HG03097 (cell line): ENCODE data around the gene CISTR.
"Not testable (repeated sequence)": the region's sequence is repeated elsewhere in the genome, so short reads cannot be mapped to it uniquely, and the experiment has no call there.

Experiments
- ATAC-seq: cut with Tn5 transposase; IDR thresholded peaks from one replicate; pipeline ENCODE4 v1.9.1; 2021; ENCODE audit not compliant: unreplicated experiment, low FRiP score

Gene CISTR

GRCh38 chr12:53751336-53752191 is at the start of gene CISTR:
Gene CISTR, minus strand, starts transcription at chr12:53751979.
- ATAC-seq = no peak

DNA sequence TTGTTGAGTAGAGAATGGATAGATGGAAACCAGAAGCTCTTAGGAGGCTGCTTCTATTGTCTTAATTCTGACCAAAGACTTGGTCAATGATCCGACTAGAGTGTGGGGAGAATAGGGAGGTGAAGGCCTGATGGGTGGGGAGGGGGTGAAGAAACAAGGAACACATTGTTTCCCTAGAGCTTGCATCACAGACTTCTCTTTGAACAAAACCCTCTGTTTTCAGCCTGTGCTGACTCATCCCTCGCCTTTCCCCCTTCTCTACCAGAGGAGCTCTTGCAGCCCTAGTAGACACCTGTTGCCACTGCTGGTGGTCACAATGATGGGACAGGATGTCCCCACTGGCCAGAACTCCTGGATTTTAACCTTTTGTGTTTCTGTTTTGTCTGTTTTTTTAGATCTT is 46.8 kb upstream of the CISTR start:
- ATAC-seq = no peak

DNA sequence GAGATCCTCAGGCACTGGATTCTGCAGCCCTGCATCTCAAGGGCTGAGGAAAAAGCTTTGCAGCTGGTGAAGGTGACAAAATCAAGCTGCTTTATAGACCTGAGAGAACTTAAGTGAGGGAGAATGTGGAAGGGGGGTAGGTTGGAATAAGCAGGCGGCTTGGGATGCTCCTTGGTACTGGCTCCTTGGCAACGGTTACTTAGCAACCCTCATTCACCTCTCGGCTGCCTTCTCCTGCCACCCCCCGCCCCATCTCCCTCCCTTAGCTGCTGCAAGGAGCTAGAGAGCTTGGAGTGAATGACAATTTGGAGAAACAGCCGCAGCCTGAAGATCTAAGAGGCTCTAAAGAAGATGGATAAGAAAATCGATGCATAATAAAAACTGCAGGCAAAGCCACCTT is 44.1 kb upstream of the CISTR start:
- no peak for ATAC-seq

DNA sequence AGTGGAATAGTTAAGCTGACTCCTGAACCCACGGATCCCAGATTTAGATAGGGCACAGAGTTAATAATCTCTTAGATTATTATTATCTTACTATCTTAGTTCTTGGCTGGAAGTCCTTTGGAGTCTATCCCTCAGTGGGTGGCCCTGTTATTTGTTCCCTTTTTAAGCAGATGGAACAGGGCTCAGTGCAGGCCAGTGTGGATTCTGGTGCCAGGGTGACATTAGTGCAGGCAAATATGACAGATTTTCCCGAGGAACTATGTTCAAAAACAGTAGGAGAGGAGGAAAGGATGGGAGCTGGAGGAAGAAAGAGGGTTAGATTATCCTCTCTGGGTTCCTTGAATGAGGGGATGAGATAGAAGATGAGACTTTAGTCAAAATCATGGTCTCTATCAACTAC is 41.4 kb upstream of the CISTR start:
- ATAC-seq = no peak

- ATAC-seq = no peak
Observed at GRCh38 chr12:53791735-53792326, 40.1 kb upstream of the CISTR start.

DNA sequence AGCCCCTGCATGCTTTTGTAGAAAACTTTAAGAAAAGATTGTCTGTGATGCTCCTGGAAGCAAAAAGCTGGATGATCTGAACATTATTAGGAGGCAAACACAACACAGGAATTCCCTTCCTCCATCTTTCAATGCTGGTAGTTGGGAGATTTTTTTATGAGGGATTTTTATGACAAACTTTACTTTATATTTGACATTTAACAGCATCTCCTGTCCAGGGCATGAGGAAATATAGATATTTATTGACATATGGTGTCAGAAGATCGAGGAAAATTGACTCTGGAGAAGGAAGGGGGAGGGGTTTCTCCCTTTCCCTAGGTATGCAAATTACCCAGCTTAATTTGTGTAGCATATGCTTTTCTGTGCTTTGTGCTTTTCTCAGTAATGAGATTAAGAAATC is 37.8 kb upstream of the CISTR start:
- no peak for ATAC-seq

GRCh38 chr12:53788892-53789291 is 37.1 kb upstream of the CISTR start:
- ATAC-seq = no peak

GRCh38 chr12:53786411-53786810 is 34.6 kb upstream of the CISTR start:
- no peak for ATAC-seq

- no peak for ATAC-seq
Observed at GRCh38 chr12:53785161-53785560, 33.4 kb upstream of the CISTR start.

- no peak for ATAC-seq
Observed at GRCh38 chr12:53782093-53782703, 30.4 kb upstream of the CISTR start.

DNA sequence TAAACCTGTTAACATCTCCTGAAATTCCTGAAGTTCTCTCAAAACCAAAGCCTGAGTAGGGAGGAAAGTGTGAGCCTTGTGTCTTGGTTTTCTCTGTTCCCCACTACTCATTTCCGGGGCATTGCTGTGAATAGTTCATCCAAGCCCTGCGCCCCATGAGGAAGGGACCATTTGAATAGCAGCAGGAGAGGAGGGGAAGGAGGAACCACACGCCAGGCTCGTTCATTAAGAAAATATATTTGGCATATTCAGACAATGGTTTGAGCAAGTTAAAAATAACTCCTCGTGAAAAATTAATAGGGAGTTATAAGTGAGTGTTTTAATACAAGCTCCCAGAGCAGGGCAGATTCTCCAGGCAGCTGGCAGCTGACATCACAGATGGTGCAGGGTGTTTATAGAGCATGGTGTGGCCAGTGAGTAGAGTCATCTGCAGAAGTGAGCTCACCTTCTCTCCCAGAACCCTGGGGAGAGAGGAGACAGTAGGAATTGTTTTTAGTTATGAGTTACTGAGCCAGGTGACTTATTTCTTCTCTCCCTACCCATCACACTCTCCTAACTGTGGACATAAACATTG is 29.5 kb upstream of the CISTR start:
- ATAC-seq = no peak

- no peak for ATAC-seq
Observed at GRCh38 chr12:53780323-53780722, 28.5 kb upstream of the CISTR start.

DNA sequence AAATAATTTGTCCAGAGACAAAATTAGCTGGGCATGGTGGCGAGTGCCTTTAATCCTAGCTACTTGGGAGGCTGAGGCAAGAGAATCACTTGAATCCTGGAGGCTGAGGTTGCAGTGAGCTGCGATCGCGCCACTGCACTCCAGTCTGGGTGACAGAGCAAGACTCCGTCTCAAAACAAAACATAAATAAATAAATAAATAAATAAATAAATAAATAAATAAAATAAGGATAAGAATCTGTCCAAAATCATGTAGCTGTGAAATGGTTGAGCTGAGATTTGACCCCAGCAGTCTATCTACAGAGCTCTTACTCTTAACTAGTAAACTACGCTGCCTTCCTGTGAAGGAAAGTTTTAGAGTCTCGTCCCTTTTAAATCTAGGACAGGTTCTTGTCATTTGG is 27.9 kb upstream of the CISTR start:
- ATAC-seq = not testable (repeated sequence)

DNA sequence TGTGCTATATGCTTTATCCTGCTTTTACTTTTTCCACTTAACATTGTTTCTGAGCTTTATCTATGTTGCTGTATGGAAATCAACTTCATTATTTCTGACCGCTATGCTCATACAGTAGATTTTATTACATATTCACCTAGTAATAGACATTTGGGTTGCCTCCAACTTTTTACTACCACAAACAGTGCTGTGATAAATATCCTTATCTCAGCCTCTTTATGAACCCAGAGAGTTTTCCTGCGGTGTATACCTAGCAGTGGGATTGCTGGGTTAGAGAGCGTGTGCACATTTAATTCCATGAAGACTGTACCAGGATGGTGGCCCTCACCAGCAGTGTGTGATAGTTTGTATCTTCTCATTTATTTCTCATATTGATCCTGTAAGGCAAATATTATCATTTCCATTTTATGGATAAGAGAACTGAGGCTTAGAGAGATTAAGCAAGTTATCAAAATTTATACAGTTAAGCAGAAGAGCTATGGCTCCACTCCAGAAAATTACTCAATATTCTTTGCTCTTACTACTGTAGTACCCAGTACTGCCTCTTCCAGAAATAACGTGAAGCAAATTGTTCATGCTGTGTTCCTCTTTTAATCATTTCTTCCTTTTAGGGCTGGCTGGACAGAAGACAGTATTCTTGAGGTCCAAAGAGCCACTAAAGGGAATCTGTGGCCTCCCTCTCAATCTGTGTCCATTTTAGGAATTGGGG is 26.3 kb upstream of the CISTR start:
- no peak for ATAC-seq

- no peak for ATAC-seq
Observed at GRCh38 chr12:53777412-53777811, 25.6 kb upstream of the CISTR start.

DNA sequence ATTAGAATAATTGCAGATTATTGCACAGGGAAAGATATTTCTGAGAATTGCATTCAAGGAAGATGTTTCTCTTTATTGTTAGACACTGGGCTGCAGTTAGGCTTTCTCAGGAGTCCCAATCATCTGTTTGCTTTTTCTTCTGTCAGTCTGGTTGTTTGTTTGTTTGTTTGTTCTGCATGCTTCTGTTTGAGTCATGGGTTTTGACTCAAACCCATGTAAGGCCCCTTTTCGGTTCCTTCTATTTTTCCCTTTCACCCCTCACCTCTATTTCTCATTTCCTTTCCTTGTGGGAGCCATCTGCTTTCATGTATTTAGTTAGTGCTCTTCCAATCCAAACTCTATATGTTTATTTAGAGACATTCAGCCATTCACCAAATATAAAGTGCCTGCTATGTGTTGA is 25.1 kb upstream of the CISTR start:
- ATAC-seq = no peak

- no peak for ATAC-seq
Observed at GRCh38 chr12:53775478-53776145, 23.8 kb upstream of the CISTR start.

- no peak for ATAC-seq
Observed at GRCh38 chr12:53770281-53770680, 18.5 kb upstream of the CISTR start.

GRCh38 chr12:53768976-53769375 is 17.2 kb upstream of the CISTR start:
- no peak for ATAC-seq

- no peak for ATAC-seq
Observed at GRCh38 chr12:53766881-53767280, 15.1 kb upstream of the CISTR start.
